Measurements from ENCODE around the gene FHIP1A.

The FHIP1A gene

DNA sequence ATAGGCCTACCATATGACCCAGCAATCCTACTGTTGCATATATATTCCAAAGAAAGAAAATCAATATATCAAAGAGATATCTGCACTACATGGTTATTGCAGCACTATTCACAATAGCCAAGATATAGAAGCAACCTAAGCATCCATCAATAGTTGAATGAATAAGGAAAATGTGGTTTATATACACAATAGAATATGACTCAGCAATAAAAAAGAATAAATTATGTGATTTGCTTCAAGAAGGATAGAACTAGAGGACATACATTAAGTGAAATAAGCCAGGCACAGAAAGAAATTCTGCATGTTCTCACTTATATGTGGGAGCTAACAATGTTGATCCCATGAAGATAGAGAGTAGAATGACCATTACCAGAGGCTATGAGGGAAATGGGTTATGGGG, 13.1 kb upstream of the FHIP1A start:
- Histone ChIP-seq H3K36me3 (ENCODE audit: control insufficient read depth in 1 of 2, insufficient read depth in 2 of 2, low read length in 2 of 2) (no peaks in the 10 kb centered on the region), H4K12ac (ENCODE audit: low read depth, low read length) (no peak overlapping the region), H2BK12ac (ENCODE audit: low read length) (no peak overlapping the region), H3K4me2 (ENCODE audit: low read length) (no peak overlapping the region), H3K4me1 (ENCODE audit: control insufficient read depth in 1 of 2, insufficient read depth in 2 of 2, low read length in 2 of 2) (no peaks in the 10 kb centered on the region), H3K23ac (ENCODE audit: low read length) (no peak overlapping the region), H2BK120ac (ENCODE audit: insufficient read depth, low read length, poor library complexity) (no peak overlapping the region), H3K18ac (ENCODE audit: low read length) (no peak overlapping the region), H3K9me3 (ENCODE audit: insufficient read depth, low read depth, low read length) (no peaks in the 10 kb centered on the region), H3K4ac (ENCODE audit: low read depth, low read length) (no peak overlapping the region), H3K4me3 (ENCODE audit: low read depth, low read length) (no peak overlapping the region), H3K9ac (ENCODE audit: low read length) (no peak overlapping the region), H3K27ac (ENCODE audit: low read depth, low read length) (no peak overlapping the region), H2AFZ (ENCODE audit: insufficient read depth, low read length, poor library complexity) (no peak overlapping the region), H4K8ac (ENCODE audit: low read depth, low read length) (no peak overlapping the region), H3K14ac (ENCODE audit: low read length) (no peak overlapping the region), H3K79me2 (ENCODE audit: control insufficient read depth, insufficient read depth, low read length, poor library complexity) (no peaks in the 10 kb centered on the region), H4K91ac (ENCODE audit: low read depth, low read length) (no peak overlapping the region), H3K79me1 (ENCODE audit: low read length) (no peaks in the 10 kb centered on the region), H2AK5ac (ENCODE audit: low read length) (no peak overlapping the region), H3K27me3 (ENCODE audit: insufficient read depth, low read length) (no peaks in the 10 kb centered on the region), H2BK5ac (ENCODE audit: low read depth, low read length, poor library complexity) (no peak overlapping the region)
- no peak for DNase-seq

GRCh38 chr4:151400343-151400742, 8.6 kb upstream of the FHIP1A start:
- no peak overlapping the region for H3K23ac ChIP-seq (ENCODE audit: low read length)
- no peak overlapping the region for H4K91ac ChIP-seq (ENCODE audit: low read depth, low read length)
- H3K36me3 ChIP-seq (ENCODE audit: control insufficient read depth in 1 of 2, insufficient read depth in 2 of 2, low read length in 2 of 2), result no peaks in the 10 kb centered on the region
- no peak overlapping the region for H3K9ac ChIP-seq (ENCODE audit: low read length)
- H3K4me2 ChIP-seq (ENCODE audit: low read length), result no peak overlapping the region
- no peak overlapping the region for H2BK5ac ChIP-seq (ENCODE audit: low read depth, low read length, poor library complexity)
- H2BK12ac ChIP-seq (ENCODE audit: low read length), result no peak overlapping the region
- H3K4ac ChIP-seq (ENCODE audit: low read depth, low read length), result no peak overlapping the region
- H3K27me3 ChIP-seq (ENCODE audit: insufficient read depth, low read length), result no peaks in the 10 kb centered on the region
- H4K12ac ChIP-seq (ENCODE audit: low read depth, low read length), result no peak overlapping the region
- H2BK120ac ChIP-seq (ENCODE audit: insufficient read depth, low read length, poor library complexity), result no peak overlapping the region
- no CpG with 5 or more reads among the region's 3 CpGs for WGBS (ENCODE audit: extremely low coverage, insufficient coverage, insufficient read length)
- H3K14ac ChIP-seq (ENCODE audit: low read length), result no peak overlapping the region
- H2AK5ac ChIP-seq (ENCODE audit: low read length), result no peak overlapping the region
- no peaks in the 10 kb centered on the region for H3K79me2 ChIP-seq (ENCODE audit: control insufficient read depth, insufficient read depth, low read length, poor library complexity)
- H3K4me3 ChIP-seq (ENCODE audit: low read depth, low read length), result no peak overlapping the region
- H4K8ac ChIP-seq (ENCODE audit: low read depth, low read length), result no peak overlapping the region
- H3K4me1 ChIP-seq (ENCODE audit: control insufficient read depth in 1 of 2, insufficient read depth in 2 of 2, low read length in 2 of 2), result no peaks in the 10 kb centered on the region
- H3K9me3 ChIP-seq (ENCODE audit: insufficient read depth, low read depth, low read length), result no peaks in the 10 kb centered on the region
- H3K27ac ChIP-seq (ENCODE audit: low read depth, low read length), result no peak overlapping the region
- H3K79me1 ChIP-seq (ENCODE audit: low read length), result no peaks in the 10 kb centered on the region
- no peak overlapping the region for H2AFZ ChIP-seq (ENCODE audit: insufficient read depth, low read length, poor library complexity)
- H3K18ac ChIP-seq (ENCODE audit: low read length), result no peak overlapping the region
- no peak for DNase-seq

GRCh38 chr4:151401739-151402138, 7.2 kb upstream of the FHIP1A start:
- Histone ChIP-seq H3K4me1 (ENCODE audit: control insufficient read depth in 1 of 2, insufficient read depth in 2 of 2, low read length in 2 of 2) (no peaks in the 10 kb centered on the region), H3K9ac (ENCODE audit: low read length) (no peak overlapping the region), H2AFZ (ENCODE audit: insufficient read depth, low read length, poor library complexity) (no peak overlapping the region), H3K79me1 (ENCODE audit: low read length) (no peaks in the 10 kb centered on the region), H3K9me3 (ENCODE audit: insufficient read depth, low read depth, low read length) (no peaks in the 10 kb centered on the region), H4K91ac (ENCODE audit: low read depth, low read length) (no peak overlapping the region), H3K4me3 (ENCODE audit: low read depth, low read length) (no peak overlapping the region), H3K14ac (ENCODE audit: low read length) (no peak overlapping the region), H2AK5ac (ENCODE audit: low read length) (no peak overlapping the region), H2BK12ac (ENCODE audit: low read length) (no peak overlapping the region), H3K79me2 (ENCODE audit: control insufficient read depth, insufficient read depth, low read length, poor library complexity) (no peaks in the 10 kb centered on the region), H3K18ac (ENCODE audit: low read length) (no peak overlapping the region), H3K27me3 (ENCODE audit: insufficient read depth, low read length) (no peaks in the 10 kb centered on the region), H3K23ac (ENCODE audit: low read length) (no peak overlapping the region), H3K4me2 (ENCODE audit: low read length) (no peak overlapping the region), H4K8ac (ENCODE audit: low read depth, low read length) (no peak overlapping the region), H2BK5ac (ENCODE audit: low read depth, low read length, poor library complexity) (no peak overlapping the region), H4K12ac (ENCODE audit: low read depth, low read length) (no peak overlapping the region), H3K27ac (ENCODE audit: low read depth, low read length) (no peak overlapping the region), H3K4ac (ENCODE audit: low read depth, low read length) (no peak overlapping the region), H2BK120ac (ENCODE audit: insufficient read depth, low read length, poor library complexity) (no peak overlapping the region), H3K36me3 (ENCODE audit: control insufficient read depth in 1 of 2, insufficient read depth in 2 of 2, low read length in 2 of 2) (no peaks in the 10 kb centered on the region)
- WGBS (ENCODE audit: extremely low coverage, insufficient coverage, insufficient read length), result no CpG with 5 or more reads among the region's 2 CpGs
- DNase-seq, result no peak

GRCh38 chr4:151402145-151402865, 6.7 kb upstream of the FHIP1A start:
- Histone ChIP-seq H2BK5ac (ENCODE audit: low read depth, low read length, poor library complexity) (no peak overlapping the region), H3K9ac (ENCODE audit: low read length) (no peak overlapping the region), H3K36me3 (ENCODE audit: control insufficient read depth in 1 of 2, insufficient read depth in 2 of 2, low read length in 2 of 2) (no peaks in the 10 kb centered on the region), H2BK12ac (ENCODE audit: low read length) (no peak overlapping the region), H2AFZ (ENCODE audit: insufficient read depth, low read length, poor library complexity) (no peak overlapping the region), H3K27ac (ENCODE audit: low read depth, low read length) (no peak overlapping the region), H3K4me1 (ENCODE audit: control insufficient read depth in 1 of 2, insufficient read depth in 2 of 2, low read length in 2 of 2) (no peaks in the 10 kb centered on the region), H4K8ac (ENCODE audit: low read depth, low read length) (no peak overlapping the region), H2AK5ac (ENCODE audit: low read length) (no peak overlapping the region), H4K12ac (ENCODE audit: low read depth, low read length) (no peak overlapping the region), H3K79me1 (ENCODE audit: low read length) (no peaks in the 10 kb centered on the region), H3K27me3 (ENCODE audit: insufficient read depth, low read length) (no peaks in the 10 kb centered on the region), H3K79me2 (ENCODE audit: control insufficient read depth, insufficient read depth, low read length, poor library complexity) (no peaks in the 10 kb centered on the region), H2BK120ac (ENCODE audit: insufficient read depth, low read length, poor library complexity) (no peak overlapping the region), H3K4ac (ENCODE audit: low read depth, low read length) (no peak overlapping the region), H3K9me3 (ENCODE audit: insufficient read depth, low read depth, low read length) (no peaks in the 10 kb centered on the region), H3K4me2 (ENCODE audit: low read length) (no peak overlapping the region), H3K23ac (ENCODE audit: low read length) (no peak overlapping the region), H3K4me3 (ENCODE audit: low read depth, low read length) (no peak overlapping the region), H4K91ac (ENCODE audit: low read depth, low read length) (no peak overlapping the region), H3K18ac (ENCODE audit: low read length) (no peak overlapping the region), H3K14ac (ENCODE audit: low read length) (no peak overlapping the region)
- no peak for DNase-seq
- no CpG with 5 or more reads among the region's 8 CpGs for WGBS (ENCODE audit: extremely low coverage, insufficient coverage, insufficient read length)

Measured in trophoblast cell (in vitro differentiated cells and primary cell).